GM06990 (cell line): ENCODE data around the gene TOMM40.
"Not testable (repeated sequence)": the region's sequence is repeated elsewhere in the genome, so short reads cannot be mapped to it uniquely, and the experiment has no call there.

Source experiments
- DNase-seq: peaks from one replicate; pipeline ENCODE4 v3.0.0-alpha.2; 2011; ENCODE audit not compliant: insufficient read length; ENCODE audit errors: extremely low read depth
- H3K27me3 ChIP-seq: replicated peaks from 2 replicates; pipeline ENCODE4 v1.6.0; 2011; ENCODE audit warnings: low read length; ENCODE audit not compliant: control insufficient read depth, insufficient read depth
- H3K36me3 ChIP-seq: 2 replicates; pipeline ENCODE4 v1.5.1; 2011; ENCODE audit warnings: low read length; ENCODE audit not compliant: control insufficient read depth, insufficient read depth
- H3K4me3 ChIP-seq: replicated peaks from 2 replicates; pipeline ENCODE4 v1.5.1; 2011; ENCODE audit warnings: low read depth, mild to moderate bottlenecking, control low read depth, low read length
- TF ChIP-seq, protein P1 (sequence below): IDR thresholded peaks from 2 replicates; pipeline ENCODE4 v1.5.1; 2011; ENCODE audit warnings: low read length, control low read depth, mild to moderate bottlenecking, inconsistent platforms; ENCODE audit not compliant: insufficient read depth, poor library complexity, severe bottlenecking

The TOMM40 gene

DNA sequence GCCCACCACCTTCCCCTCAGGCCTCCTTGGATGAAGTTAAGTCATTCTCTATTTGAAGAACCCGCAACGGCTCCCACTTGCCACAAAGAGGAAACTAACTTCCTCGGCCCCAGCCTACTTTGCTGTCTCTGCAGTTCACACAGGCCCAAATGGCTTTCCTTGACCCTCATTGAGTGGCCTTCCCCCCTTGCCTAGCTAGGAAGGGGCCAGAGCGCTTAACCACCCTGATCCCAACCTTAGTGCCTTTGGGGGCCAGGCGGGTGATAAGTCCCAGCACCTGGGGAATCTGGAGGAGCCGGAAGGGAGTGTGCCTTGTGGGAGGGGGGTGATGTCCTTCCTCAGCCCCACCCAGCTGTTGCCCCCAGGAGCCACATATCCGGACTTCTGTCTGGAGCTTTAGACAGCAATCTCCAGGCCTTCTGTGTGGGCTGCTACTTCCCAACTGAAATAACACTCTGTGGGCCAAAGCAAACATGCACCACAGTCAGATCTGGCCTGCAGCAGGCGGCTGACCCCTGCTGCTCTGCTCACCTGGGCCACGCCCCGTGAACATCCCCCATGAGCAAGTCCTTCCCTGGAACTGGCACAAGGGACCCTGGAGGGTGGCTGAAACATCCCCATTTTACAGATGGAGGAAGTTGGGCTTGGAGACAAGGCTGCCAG, 34.5 kb upstream of the TOMM40 start:
- H3K36me3 ChIP-seq: no peaks in the 10 kb centered on the region
- DNase-seq: no peak
- TF ChIP-seq, protein P1, sequence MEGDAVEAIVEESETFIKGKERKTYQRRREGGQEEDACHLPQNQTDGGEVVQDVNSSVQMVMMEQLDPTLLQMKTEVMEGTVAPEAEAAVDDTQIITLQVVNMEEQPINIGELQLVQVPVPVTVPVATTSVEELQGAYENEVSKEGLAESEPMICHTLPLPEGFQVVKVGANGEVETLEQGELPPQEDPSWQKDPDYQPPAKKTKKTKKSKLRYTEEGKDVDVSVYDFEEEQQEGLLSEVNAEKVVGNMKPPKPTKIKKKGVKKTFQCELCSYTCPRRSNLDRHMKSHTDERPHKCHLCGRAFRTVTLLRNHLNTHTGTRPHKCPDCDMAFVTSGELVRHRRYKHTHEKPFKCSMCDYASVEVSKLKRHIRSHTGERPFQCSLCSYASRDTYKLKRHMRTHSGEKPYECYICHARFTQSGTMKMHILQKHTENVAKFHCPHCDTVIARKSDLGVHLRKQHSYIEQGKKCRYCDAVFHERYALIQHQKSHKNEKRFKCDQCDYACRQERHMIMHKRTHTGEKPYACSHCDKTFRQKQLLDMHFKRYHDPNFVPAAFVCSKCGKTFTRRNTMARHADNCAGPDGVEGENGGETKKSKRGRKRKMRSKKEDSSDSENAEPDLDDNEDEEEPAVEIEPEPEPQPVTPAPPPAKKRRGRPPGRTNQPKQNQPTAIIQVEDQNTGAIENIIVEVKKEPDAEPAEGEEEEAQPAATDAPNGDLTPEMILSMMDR: no peak
- H3K4me3 ChIP-seq: no peak overlapping the region
- no peaks in the 10 kb centered on the region; the same call in 1 of the 2 replicates for H3K27me3 ChIP-seq

- H3K36me3 ChIP-seq: no peaks in the 10 kb centered on the region
- no peaks in the 10 kb centered on the region; the same call in 1 of the 2 replicates for H3K27me3 ChIP-seq
- no peak for DNase-seq
- no peak overlapping the region for H3K4me3 ChIP-seq
- TF ChIP-seq, protein P1: no peak
These were observed 33.2 kb upstream of the TOMM40 start for GRCh38 chr19:44857837-44858236.

GRCh38 chr19:44861576-44861975, 29.5 kb upstream of the TOMM40 start:
- not testable (repeated sequence) for H3K27me3 ChIP-seq, H3K4me3 ChIP-seq, DNase-seq, H3K36me3 ChIP-seq

DNA sequence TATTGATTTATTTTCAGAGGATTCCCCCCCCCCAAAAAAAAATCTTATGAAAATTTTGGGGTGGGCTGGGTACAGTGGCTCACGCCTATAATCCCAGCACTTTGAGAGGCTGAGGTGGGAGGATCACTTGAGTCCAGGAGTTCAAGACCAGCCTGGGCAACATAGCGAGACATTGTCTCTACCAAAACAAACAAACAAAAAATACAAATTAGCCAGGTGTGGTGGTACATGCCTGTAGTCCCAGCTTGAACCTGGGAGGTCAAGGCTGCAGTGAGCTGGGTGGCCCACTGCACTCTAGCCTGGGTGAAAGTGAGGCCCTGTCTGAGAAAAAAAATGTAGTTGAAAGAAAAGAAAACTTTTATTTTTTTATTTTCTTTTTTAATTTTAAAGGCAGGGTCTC, 27.1 kb upstream of the TOMM40 start:
- Histone ChIP-seq H3K36me3 (no peaks in the 10 kb centered on the region), H3K4me3 (no peak overlapping the region), H3K27me3 (no peaks in the 10 kb centered on the region)
- TF ChIP-seq, protein P1: no peak
- no peak for DNase-seq

GRCh38 chr19:44865196-44865767, 25.8 kb upstream of the TOMM40 start:
- no peak for DNase-seq
- Histone ChIP-seq H3K27me3 (no peaks in the 10 kb centered on the region; the same call in 1 of the 2 replicates), H3K36me3 (no peaks in the 10 kb centered on the region), H3K4me3 (no peak overlapping the region)
- TF ChIP-seq, protein P1: no peak

GRCh38 chr19:44866664-44867063, 24.4 kb upstream of the TOMM40 start:
- Histone ChIP-seq H3K36me3 (no peaks in the 10 kb centered on the region), H3K27me3 (no peaks in the 10 kb centered on the region; the same call in 1 of the 2 replicates), H3K4me3 (no peak overlapping the region)
- DNase-seq: no peak
- TF ChIP-seq, protein P1: no peak
